Calu3 (cell line): ENCODE measurements around the gene KAT6B. TPM values are rescaled to one million over a fixed set of nuclear protein-coding genes. Genes with fewer than 3 reads are reported as not detected.

Experiments
- BruUV-seq: library from RNA; stranded (reverse); fragments of 400-500 nt; replicated peaks from 2 replicates; lab custom pipeline; 2021; lab: Mats Ljungman, UMichigan
- CTCF ChIA-PET: fragments of 300-600 bp; sonication (Branson Sonifier 250); formaldehyde crosslinking; loops from one replicate; lab custom pipeline; 2022; ENCODE audit warnings: antibody characterized with exemption; lab: Charles Lee
- DNase-seq: peaks from one replicate; pipeline ENCODE4 v3.0.0; 2022
- H3K27ac Mint-ChIP-seq: one replicate; pipeline ENCODE4 v1.8.0; 2022; ENCODE audit warnings: mixed read lengths; ENCODE audit not compliant: unreplicated experiment
- H3K27me3 Mint-ChIP-seq: one replicate; pipeline ENCODE4 v1.8.0; 2022; ENCODE audit warnings: mixed read lengths; ENCODE audit not compliant: unreplicated experiment
- H3K36me3 Mint-ChIP-seq: one replicate; pipeline ENCODE4 v1.8.0; 2022; ENCODE audit warnings: mild to moderate bottlenecking, moderate library complexity, mixed read lengths; ENCODE audit not compliant: insufficient read depth, unreplicated experiment
- H3K4me1 Mint-ChIP-seq: one replicate; pipeline ENCODE4 v1.8.0; 2022; ENCODE audit warnings: mild to moderate bottlenecking, low read depth, mixed read lengths; ENCODE audit not compliant: unreplicated experiment
- H3K4me3 Mint-ChIP-seq: one replicate; pipeline ENCODE4 v1.8.0; 2022; ENCODE audit warnings: mild to moderate bottlenecking, low read depth, moderate library complexity, mixed read lengths; ENCODE audit not compliant: unreplicated experiment
- H3K9me3 Mint-ChIP-seq: one replicate; pipeline ENCODE4 v1.8.0; 2022; ENCODE audit warnings: low read depth, mixed read lengths; ENCODE audit not compliant: unreplicated experiment
- intact Hi-C: fragments of 100-400 bp; cut with micrococcal nuclease; formaldehyde crosslinking; loops from one replicate; pipeline ENCODE4 v1.10.0; 2022; ENCODE audit not compliant: unreplicated experiment
- total RNA-seq: library from RNA; stranded (reverse); gene quantifications from 2 replicates; pipeline ENCODE4 v1.2.3, GENCODE V29; 2022
- TF ChIP-seq, protein P1 (sequence below): fragments of 200-600 bp; IDR thresholded peaks from one replicate; pipeline ENCODE4 v1.8.0; 2022; ENCODE audit warnings: antibody characterized with exemption; ENCODE audit not compliant: unreplicated experiment

KAT6B gene
- total RNA-seq, 1 experiment from 2014 or later, result 28.6 TPM

DNA sequence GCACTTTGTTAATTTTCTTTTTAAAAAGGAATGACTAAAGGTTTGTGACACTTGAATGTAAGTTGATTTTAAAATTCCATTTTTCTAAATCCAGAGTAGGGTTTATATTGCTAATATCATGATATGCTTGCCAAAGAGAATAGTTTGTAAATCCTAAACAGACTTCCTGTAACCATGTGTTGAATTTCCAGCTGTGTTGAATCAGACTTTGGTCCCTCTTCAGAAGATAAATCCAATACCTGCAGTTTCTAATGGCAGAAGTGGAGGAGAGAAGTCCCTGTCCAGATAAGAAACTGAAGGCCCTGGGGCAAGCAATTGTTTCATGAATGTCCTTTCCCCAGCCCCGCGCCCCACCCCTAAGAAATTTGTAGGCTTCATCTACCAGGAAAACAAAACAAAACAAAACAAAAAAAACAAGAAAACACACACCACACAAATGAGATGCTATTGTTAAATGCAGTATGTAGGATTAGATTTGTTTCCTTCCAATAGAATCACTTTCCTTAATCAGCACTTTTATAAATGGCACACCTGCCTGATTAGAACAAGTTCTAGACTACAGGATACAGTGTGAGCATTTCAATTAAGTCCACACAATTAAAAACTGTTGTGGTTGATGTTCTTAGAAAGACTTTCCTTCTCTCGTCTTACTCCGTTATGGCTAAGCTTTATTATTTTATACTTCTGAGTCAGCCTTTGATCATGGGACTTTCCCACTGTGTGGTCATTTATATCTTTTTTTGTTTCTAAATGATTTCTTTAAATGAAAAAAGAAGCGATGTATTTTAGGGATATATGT, 122.8 kb downstream of the KAT6B start:
- intact Hi-C loops, result no loop called here
- CTCF ChIA-PET, result no interaction called here
- DNase-seq, result no peak
- Mint-ChIP-seq H3K4me1 (peaks cover 49% of the 10 kb centered on the region), H3K9me3 (no peaks in the 10 kb centered on the region), H3K36me3 (no peaks in the 10 kb centered on the region), H3K27ac (no peak overlapping the region), H3K27me3 (no peaks in the 10 kb centered on the region), H3K4me3 (no peak overlapping the region)
- no TSS peak for BruUV-seq
- TF ChIP-seq, protein P1, sequence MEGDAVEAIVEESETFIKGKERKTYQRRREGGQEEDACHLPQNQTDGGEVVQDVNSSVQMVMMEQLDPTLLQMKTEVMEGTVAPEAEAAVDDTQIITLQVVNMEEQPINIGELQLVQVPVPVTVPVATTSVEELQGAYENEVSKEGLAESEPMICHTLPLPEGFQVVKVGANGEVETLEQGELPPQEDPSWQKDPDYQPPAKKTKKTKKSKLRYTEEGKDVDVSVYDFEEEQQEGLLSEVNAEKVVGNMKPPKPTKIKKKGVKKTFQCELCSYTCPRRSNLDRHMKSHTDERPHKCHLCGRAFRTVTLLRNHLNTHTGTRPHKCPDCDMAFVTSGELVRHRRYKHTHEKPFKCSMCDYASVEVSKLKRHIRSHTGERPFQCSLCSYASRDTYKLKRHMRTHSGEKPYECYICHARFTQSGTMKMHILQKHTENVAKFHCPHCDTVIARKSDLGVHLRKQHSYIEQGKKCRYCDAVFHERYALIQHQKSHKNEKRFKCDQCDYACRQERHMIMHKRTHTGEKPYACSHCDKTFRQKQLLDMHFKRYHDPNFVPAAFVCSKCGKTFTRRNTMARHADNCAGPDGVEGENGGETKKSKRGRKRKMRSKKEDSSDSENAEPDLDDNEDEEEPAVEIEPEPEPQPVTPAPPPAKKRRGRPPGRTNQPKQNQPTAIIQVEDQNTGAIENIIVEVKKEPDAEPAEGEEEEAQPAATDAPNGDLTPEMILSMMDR, result no peak

DNA sequence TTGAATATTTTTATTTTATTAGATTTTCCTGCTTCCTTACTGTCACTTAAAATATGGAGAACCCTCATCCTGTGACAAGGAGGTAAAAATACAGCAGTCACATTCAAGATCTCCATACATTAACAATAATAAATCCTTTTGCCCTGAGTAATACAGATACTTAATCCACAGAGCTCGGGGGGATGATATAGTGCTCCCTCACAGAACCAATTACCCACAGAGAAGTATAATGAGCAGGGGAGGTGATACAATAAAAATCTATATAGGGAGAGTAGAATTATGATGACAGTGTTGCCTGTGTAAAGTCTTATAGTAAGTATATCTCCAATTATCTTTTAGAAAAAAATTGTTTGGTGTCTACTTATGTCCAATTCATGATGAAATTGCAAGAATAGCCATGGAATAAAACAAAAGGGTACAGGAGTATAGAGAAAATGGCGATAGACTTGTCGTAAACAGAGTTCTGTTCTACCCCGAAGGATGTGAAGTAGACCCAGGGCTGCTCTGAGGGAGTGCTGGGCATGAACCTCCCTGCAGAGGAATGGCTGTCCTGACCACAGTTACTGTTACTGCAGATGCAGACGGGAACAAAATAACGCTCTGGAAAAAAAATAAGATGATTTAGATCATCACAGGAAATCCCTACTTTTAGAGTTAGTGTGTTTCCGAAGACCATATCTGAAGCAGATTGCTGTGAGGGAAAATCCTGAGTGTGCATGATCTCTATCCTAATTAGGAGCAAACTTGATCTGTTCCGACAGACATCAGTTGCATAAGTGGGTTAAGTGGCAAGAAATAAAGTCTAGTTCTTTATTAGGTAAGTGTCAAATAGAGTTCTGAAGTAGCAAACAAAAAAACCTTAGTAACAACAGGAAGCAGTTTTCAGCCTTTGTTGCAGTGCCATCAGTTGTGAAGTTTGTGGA, 123.7 kb downstream of the KAT6B start:
- TF ChIP-seq, protein P1, result no peak
- H3K9me3 Mint-ChIP-seq, result no peaks in the 10 kb centered on the region
- H3K27me3 Mint-ChIP-seq, result no peaks in the 10 kb centered on the region
- no peaks in the 10 kb centered on the region for H3K36me3 Mint-ChIP-seq
- CTCF ChIA-PET, result interaction anchor here (0.7 kb wide), 1 partner anchor 509 kb away, joined by 3 read pairs; no protein-coding TSS in a partner anchor
- DNase-seq, result no peak
- H3K4me3 Mint-ChIP-seq, result no peak overlapping the region
- no peak overlapping the region for H3K27ac Mint-ChIP-seq
- intact Hi-C loops, result no loop called here
- peaks cover 49% of the 10 kb centered on the region for H3K4me1 Mint-ChIP-seq
- no TSS peak for BruUV-seq

DNA sequence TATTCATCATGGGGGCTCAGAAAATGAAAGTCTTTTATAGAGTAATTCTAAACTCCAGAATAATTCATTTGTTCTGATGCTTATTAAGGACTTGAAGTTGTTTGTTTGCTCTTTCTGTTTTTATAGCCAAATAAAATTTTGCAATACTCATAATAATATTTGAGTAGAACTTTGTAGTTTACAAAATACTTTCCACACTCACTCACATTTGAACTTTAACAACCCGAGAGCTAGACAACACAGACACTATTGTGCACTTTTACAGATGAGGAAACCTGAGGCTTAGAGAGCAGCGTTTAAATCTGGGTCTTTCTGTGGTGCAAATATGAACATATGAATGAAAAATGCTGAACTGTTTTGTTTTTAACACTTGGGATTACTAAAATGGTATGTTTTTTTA, 126.8 kb downstream of the KAT6B start:
- CTCF ChIA-PET, result interaction anchor here (0.6 kb wide), 1 partner anchor 421 kb away, joined by 3 read pairs; no protein-coding TSS in a partner anchor
- TF ChIP-seq, protein P1, result no peak
- H3K4me3 Mint-ChIP-seq, result no peak overlapping the region
- BruUV-seq, result no TSS peak
- H3K27me3 Mint-ChIP-seq, result no peaks in the 10 kb centered on the region
- H3K9me3 Mint-ChIP-seq, result no peaks in the 10 kb centered on the region
- H3K36me3 Mint-ChIP-seq, result no peaks in the 10 kb centered on the region
- DNase-seq, result no peak
- no peak overlapping the region for H3K27ac Mint-ChIP-seq
- intact Hi-C loops, result no loop called here
- H3K4me1 Mint-ChIP-seq, result peaks cover 42% of the 10 kb centered on the region

DNA sequence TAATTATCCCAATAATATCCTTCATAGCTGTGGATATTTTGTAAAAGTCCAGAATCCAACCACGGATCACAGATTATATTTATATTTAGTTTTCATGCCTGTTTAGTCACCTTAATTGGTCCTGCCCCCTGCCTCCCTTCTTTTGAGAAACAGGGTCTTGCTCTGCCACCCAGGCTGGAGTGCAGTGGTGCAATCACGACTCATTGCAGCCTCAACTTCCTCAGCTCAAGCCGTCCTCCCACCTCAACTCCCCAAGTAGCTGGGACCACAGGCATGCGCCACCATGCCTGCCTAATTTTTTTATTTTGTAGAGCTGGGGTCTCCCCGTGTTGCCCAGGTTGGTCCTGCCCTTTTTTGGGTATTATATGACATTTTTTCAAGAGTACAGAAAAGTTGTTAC, 129.4 kb downstream of the KAT6B start:
- TF ChIP-seq, protein P1, result no peak
- H3K4me1 Mint-ChIP-seq, result peaks cover 28% of the 10 kb centered on the region
- intact Hi-C loops, result no loop called here
- no TSS peak for BruUV-seq
- no peaks in the 10 kb centered on the region for H3K36me3 Mint-ChIP-seq
- H3K27me3 Mint-ChIP-seq, result no peaks in the 10 kb centered on the region
- no peak for DNase-seq
- CTCF ChIA-PET, result no interaction called here
- H3K27ac Mint-ChIP-seq, result no peak overlapping the region
- H3K4me3 Mint-ChIP-seq, result no peak overlapping the region
- H3K9me3 Mint-ChIP-seq, result no peaks in the 10 kb centered on the region
